SK-N-SH (cell line): ENCODE results near the gene COX7A2. TPM values are rescaled to one million over a fixed set of nuclear protein-coding genes. Genes with fewer than 3 reads are reported as not detected.
A peak's percentile ranks its signal among the peaks of the same experiment; 100 is the strongest.

Source experiments
- CTCF ChIA-PET: fragments of 300-600, 350-600 bp; formaldehyde crosslinking; extraction: SDS; loops from one replicate; lab custom pipeline; 2021; lab: Yijun Ruan, JAX
- POLR2A ChIA-PET: fragments of 350-600 bp; sonication (Branson Sonifier 250); formaldehyde crosslinking; extraction: SDS; loops from one replicate; lab custom pipeline; 2020; ENCODE audit warnings: antibody characterized with exemption, inconsistent platforms; lab: Yijun Ruan, JAX
- DNase-seq: peaks from one replicate; pipeline ENCODE4 v3.0.0; 2012
- H2AFZ ChIP-seq: fragments of 200-600 bp; sonication (generic); 2 replicates; pipeline ENCODE4 v1.8.1; 2016; ENCODE audit warnings: antibody characterized with exemption, mild to moderate bottlenecking, low read depth
- H3F3A ChIP-seq: fragments of 200-600 bp; sonication (generic); replicated peaks from 2 replicates; pipeline ENCODE3; 2016; ENCODE audit warnings: antibody characterized with exemption, mild to moderate bottlenecking; ENCODE audit not compliant: insufficient read depth
- H3K27ac ChIP-seq, 2 experiments: fragments of 200-500 bp in 1 of 2; fragments of 200-600 bp in 1 of 2; sonication (Bioruptor generic) in 1 of 2; sonication (generic), shearing (Covaris generic) in 1 of 2; 2 replicates each; pipeline versions ENCODE4 v1.5.1 to v1.6.1; 2014 to 2016; ENCODE audit warnings: low read depth in 2 of 2, inconsistent platforms in 1 of 2, low read length in 1 of 2, mild to moderate bottlenecking in 1 of 2, mixed read lengths in 1 of 2
- H3K27me3 ChIP-seq: fragments of 200-600 bp; sonication (generic), shearing (Covaris generic); 2 replicates; pipeline ENCODE4 v1.6.1; 2016; ENCODE audit warnings: mixed run types; ENCODE audit not compliant: insufficient read depth
- H3K36me3 ChIP-seq, 2 experiments: fragments of 200-500 bp in 1 of 2; fragments of 200-600 bp in 1 of 2; sonication (Bioruptor generic) in 1 of 2; sonication (generic) in 1 of 2; replicated peaks in 1 of 2; 2 replicates each; pipeline versions ENCODE3 to v1.5.1; 2014 to 2016; ENCODE audit warnings: low read length in 1 of 2, mild to moderate bottlenecking in 1 of 2; ENCODE audit not compliant: insufficient read depth in 2 of 2, control insufficient read depth in 1 of 2
- H3K4me1 ChIP-seq, 2 experiments: fragments of 200-500 bp in 1 of 2; fragments of 200-600 bp in 1 of 2; sonication (Bioruptor generic) in 1 of 2; sonication (generic), shearing (Covaris generic) in 1 of 2; 2 replicates each; pipeline versions ENCODE4 v1.5.1 to v1.6.1; 2014 to 2016; ENCODE audit warnings: low read depth in 1 of 2, low read length in 1 of 2, mixed run types in 1 of 2; ENCODE audit not compliant: insufficient read depth in 2 of 2, control insufficient read depth in 1 of 2
- H3K4me2 ChIP-seq: fragments of 200-600 bp; sonication (generic), shearing (Covaris generic); 2 replicates; pipeline ENCODE4 v1.6.1; 2017; ENCODE audit warnings: mixed run types
- H3K4me3 ChIP-seq, 2 experiments: fragments of 200-500 bp in 1 of 2; fragments of 200-600 bp in 1 of 2; sonication (Bioruptor generic) in 1 of 2; sonication (generic), shearing (Covaris generic) in 1 of 2; 2 replicates each; pipeline versions ENCODE4 v1.5.1 to v1.8.1; 2014 to 2016; ENCODE audit warnings: low read depth in 2 of 2, inconsistent platforms in 1 of 2, low read length in 1 of 2, mild to moderate bottlenecking in 1 of 2, mixed read lengths in 1 of 2, moderate library complexity in 1 of 2
- H3K79me2 ChIP-seq: fragments of 200-600 bp; sonication (generic); 2 replicates; pipeline ENCODE4 v1.8.1; 2017; ENCODE audit warnings: mild to moderate bottlenecking; ENCODE audit not compliant: insufficient read depth
- H3K9ac ChIP-seq: fragments of 200-600 bp; sonication (generic); 2 replicates; pipeline ENCODE4 v1.6.1; 2017; ENCODE audit warnings: mixed run types
- H3K9me2 ChIP-seq: fragments of 200-600 bp; sonication (generic); 2 replicates; pipeline ENCODE4 v1.6.1; 2017; ENCODE audit warnings: mixed run types
- H3K9me3 ChIP-seq: fragments of 200-600 bp; sonication (generic); 2 replicates; pipeline ENCODE4 v1.6.1; 2017; ENCODE audit warnings: mixed run types, mild to moderate bottlenecking, moderate library complexity
- H4K20me1 ChIP-seq: fragments of 200-600 bp; sonication (generic); 2 replicates; pipeline ENCODE4 v1.6.1; 2017; ENCODE audit warnings: mild to moderate bottlenecking, mixed run types; ENCODE audit not compliant: insufficient read depth
- NFIC ChIP-seq: IDR thresholded peaks from 2 replicates; pipeline ENCODE4 v1.4.0; 2012; ENCODE audit warnings: borderline replicate concordance
- TEAD4 ChIP-seq: IDR thresholded peaks from 2 replicates; pipeline ENCODE4 v1.4.0; 2012; ENCODE audit warnings: mild to moderate bottlenecking, borderline replicate concordance; ENCODE audit not compliant: insufficient read depth
- USF1 ChIP-seq: IDR thresholded peaks from 2 replicates; pipeline ENCODE4 v1.4.0; 2012; ENCODE audit warnings: low read depth, borderline replicate concordance
- ZBTB33 ChIP-seq: IDR thresholded peaks from 2 replicates; pipeline ENCODE4 v1.4.0; 2012; ENCODE audit warnings: low read depth, borderline replicate concordance
- WGBS: methylation state at CpG from one replicate; pipeline ENCODE4 v1.1.6; 2017; ENCODE audit warnings: low lambda C conversion rate; 5-methylcytosine and 5-hydroxymethylcytosine counted together
- polyA plus RNA-seq, 3 experiments: library from polyadenylated mRNA; depleted of rRNA; stranded (reverse); fragments of >200 nt; gene quantifications; 2 replicates each; pipeline ENCODE4 v1.2.3, GENCODE V29; 2012
- TF ChIP-seq, protein P1 (sequence below): IDR thresholded peaks from 2 replicates; pipeline ENCODE4; 2012

The COX7A2 gene
- polyA plus RNA-seq, 1 of the 3 experiments (the other 2 are of a cell fraction), result 431 TPM

DNA sequence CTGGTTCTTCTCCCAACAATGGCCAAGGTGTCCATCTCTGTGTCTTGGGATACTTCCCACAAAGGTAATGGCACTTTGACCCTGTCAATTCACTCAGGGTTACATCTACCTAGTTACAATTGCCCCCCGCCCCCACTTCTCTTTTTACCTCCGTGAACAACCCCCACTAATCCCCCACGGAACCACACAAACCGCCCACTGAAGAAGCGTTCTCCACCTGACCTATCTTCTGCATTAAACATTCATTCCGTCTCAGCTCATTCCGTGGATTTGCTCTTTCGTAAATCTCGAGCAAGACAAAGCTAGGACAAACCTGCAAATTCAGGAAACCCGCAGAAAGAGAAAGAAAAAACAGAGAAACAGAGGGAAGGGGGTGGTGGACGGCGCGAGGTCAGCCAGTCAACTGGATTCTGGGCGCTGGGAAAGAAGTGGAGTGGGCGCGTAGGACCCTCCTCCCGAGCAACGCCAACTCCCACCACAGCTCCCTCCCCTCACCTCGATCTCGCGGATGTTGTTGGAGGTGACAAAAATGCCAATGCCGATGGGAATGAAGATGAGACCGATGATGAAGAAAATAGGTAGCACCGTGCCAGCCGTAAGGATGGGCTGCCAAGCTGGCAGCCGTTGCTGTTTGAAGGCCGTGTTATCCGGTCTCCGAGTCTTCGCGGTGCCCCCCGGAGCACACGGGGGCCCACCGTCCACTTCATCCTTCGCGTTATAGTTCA lies 40.5 kb upstream of the COX7A2 start:
- peaks cover 44% of the 10 kb centered on the region for H4K20me1 ChIP-seq
- ChIA-PET POLR2A (no interaction called here), CTCF (interaction anchor here (0.6 to 1.6 kb wide), 5 partner anchors 13 to 66 kb away, joined by 3 to 5 read pairs (median 3); no protein-coding TSS in a partner anchor)
- H3K36me3 ChIP-seq, result peaks cover 0 to 8% of the 10 kb centered on the region in 2 experiments
- H3K9me2 ChIP-seq, result no peaks in the 10 kb centered on the region
- peaks cover 7% of the 10 kb centered on the region for H3F3A ChIP-seq
- H3K9me3 ChIP-seq, result no peaks in the 10 kb centered on the region
- H3K4me1 ChIP-seq, result peaks cover 14 to 17% of the 10 kb centered on the region in 2 experiments; a peak in 3 of 4 replicates
- H3K4me3 ChIP-seq, result peak overlapping the region; percentile 83 to 88
- 0 out of 2 replicates have a peak, but pooled peaks have one; percentile 12 for TF ChIP-seq NFIC
- no peak for TF ChIP-seq USF1
- no peak for TF ChIP-seq ZBTB33
- peak overlapping the region; percentile 82 for H3K4me2 ChIP-seq
- peaks cover 67% of the 10 kb centered on the region for H3K79me2 ChIP-seq
- H3K27me3 ChIP-seq, result no peaks in the 10 kb centered on the region
- under 1% methylated on average over 30 of the region's 36 CpGs for WGBS
- H3K27ac ChIP-seq, result peak overlapping the region; percentile 83 to 90
- H3K9ac ChIP-seq, result peak overlapping the region; percentile 88
- DNase-seq, result peak; percentile 53
- peak overlapping the region; percentile 66 for H2AFZ ChIP-seq

DNA sequence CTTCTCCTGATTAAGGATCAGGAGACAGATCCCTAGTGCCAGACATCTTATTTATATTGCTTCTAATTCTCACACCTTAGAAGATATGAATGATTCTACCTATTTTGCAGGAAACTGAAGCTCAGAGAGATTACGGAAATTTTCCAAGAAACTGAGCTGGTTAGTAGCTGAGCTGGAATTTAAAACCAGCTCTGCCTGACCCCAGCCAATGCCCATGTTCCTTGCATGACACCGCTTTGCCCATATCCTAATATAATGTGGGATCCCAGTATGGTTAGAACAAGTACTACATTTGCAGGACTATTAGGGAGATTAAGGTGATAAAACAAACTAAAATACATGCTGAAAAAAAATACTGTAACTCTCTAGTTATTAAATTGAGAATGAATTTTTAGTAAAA lies 39.1 kb upstream of the COX7A2 start:
- peak overlapping the region; percentile 83 to 88 for H3K4me3 ChIP-seq
- no peak overlapping the region for H2AFZ ChIP-seq
- H3K9me3 ChIP-seq, result no peaks in the 10 kb centered on the region
- H3F3A ChIP-seq, result peaks cover 7% of the 10 kb centered on the region
- H3K36me3 ChIP-seq, result peaks cover 0 to 8% of the 10 kb centered on the region in 2 experiments
- H3K79me2 ChIP-seq, result peaks cover 80% of the 10 kb centered on the region
- peaks cover 44% of the 10 kb centered on the region for H4K20me1 ChIP-seq
- no peaks in the 10 kb centered on the region for H3K27me3 ChIP-seq
- ChIA-PET CTCF (interaction anchor here (0.7 to 5.9 kb wide), 2 partner anchors 15 to 405 kb away, joined by 3 to 51 read pairs; no protein-coding TSS in a partner anchor), POLR2A (no interaction called here)
- H3K27ac ChIP-seq, result no peak overlapping the region; a peak in 1 of 4 replicates
- peak overlapping the region; percentile 82 for H3K4me2 ChIP-seq
- H3K9ac ChIP-seq, result peak overlapping the region; percentile 88
- H3K4me1 ChIP-seq, result peaks cover 22 to 23% of the 10 kb centered on the region in 2 experiments
- DNase-seq, result no peak
- H3K9me2 ChIP-seq, result no peaks in the 10 kb centered on the region
- TF ChIP-seq TEAD4, result no peak
- TF ChIP-seq, protein P1, sequence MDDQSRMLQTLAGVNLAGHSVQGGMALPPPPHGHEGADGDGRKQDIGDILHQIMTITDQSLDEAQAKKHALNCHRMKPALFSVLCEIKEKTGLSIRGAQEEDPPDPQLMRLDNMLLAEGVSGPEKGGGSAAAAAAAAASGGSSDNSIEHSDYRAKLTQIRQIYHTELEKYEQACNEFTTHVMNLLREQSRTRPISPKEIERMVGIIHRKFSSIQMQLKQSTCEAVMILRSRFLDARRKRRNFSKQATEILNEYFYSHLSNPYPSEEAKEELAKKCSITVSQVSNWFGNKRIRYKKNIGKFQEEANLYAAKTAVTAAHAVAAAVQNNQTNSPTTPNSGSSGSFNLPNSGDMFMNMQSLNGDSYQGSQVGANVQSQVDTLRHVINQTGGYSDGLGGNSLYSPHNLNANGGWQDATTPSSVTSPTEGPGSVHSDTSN, result no peak
- WGBS, result 43% methylated on average over 2 of the region's 2 CpGs
